Hippocampal formation (tissue), 2 donors: ENCODE measurements around the gene TIMM8B.
"Not testable (repeated sequence)": the region's sequence is repeated elsewhere in the genome, so short reads cannot be mapped to it uniquely, and the experiment has no call there.

Source experiments
- DNase-seq, 2 donors: peaks; one replicate each; lab custom pipeline; 2025; lab: John Stamatoyannopoulos, UW

TIMM8B gene

DNA sequence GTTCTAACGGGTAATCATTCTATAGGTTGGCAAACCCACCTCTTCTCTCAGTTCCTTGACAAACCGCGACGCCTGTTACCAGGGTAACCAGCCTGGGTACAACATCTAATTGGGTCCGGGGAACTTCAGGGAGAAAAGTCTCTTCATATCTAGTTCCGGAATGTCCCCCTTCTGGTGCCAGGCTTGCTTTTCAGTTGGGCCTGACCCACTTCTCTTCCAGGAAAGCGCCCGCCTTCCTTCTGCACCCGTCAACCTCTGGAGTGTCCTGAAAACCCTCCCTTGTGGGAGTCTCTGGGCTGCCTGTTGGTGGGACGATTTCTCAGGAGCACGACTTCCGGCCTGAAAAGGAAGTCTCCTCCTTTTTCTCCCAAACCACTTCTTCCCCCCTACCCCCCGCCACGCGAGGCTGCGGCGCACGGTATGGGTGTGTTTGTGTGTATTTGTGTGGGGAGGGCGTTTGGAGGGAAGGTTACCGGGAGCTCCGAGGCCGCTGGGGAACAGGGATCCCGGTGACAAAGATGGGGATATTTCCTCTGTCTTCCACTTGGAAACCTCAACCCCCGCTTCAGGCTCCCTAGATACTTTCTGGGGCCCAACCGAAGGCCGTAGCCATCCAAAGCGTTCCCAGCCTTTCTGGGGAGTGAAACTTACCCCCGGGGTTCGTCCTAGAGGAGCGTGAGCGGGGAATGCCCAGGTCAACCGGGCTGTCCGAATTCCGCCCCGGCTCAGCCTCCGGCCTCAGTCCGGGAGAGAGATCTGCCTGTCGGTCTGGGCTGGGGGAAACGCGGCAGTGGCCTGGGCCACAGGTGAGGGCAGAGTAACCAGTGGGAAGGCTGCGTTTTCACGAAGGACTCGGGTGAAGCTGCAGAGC, 12.4 kb downstream of the TIMM8B start, which contains the start of the genes NKAPD1 and PIH1D2:
NKAPD1 (plus strand) TSS at position 359 of the 871 bp plus-strand sequence. CDS start 1,276 bp downstream, outside the sequence.
PIH1D2 (minus strand) TSS at position 77 of the 871 bp plus-strand sequence. CDS start 843 bp downstream, outside the sequence.
- DNase-seq = peak; percentile 75 to 78

DNA sequence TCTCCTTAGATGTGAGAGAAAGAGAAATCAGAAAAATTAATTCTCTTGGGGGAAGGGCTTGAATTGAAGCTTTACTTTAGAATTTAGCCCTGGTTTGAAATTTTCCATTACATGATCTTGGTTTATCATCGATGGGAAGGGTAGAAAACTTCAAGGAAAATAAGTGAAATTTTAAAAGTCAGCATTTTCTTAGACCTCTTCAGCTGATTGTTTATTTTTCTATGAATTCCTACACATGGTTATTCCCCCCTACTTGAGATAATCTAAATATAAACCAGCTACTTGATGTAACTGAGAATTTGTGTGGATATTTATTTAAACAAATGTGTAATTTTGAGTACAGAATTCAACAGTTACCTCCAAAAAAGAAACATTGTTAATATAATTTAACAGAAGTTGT, 23.6 kb downstream of the TIMM8B start:
- no peak for DNase-seq

DNA sequence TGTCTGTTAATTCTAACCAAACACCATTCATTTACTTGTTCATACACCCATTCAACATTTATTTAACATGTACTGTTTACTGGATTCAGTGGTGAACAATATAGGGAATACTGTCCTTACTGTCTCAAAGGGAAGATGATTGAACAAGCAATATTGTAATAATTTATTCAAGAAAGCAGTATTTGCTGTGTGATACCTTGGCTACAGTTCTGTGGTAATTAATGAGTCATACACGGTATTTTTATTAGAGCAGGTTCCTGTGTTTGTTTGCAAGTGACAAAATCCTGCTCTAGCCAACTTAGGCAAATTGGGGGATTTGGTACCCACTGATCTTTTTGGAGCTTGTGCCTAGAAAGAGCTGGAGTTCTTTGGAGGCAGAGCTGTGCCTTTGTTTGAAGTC, 28.5 kb downstream of the TIMM8B start:
- no peak for DNase-seq

DNA sequence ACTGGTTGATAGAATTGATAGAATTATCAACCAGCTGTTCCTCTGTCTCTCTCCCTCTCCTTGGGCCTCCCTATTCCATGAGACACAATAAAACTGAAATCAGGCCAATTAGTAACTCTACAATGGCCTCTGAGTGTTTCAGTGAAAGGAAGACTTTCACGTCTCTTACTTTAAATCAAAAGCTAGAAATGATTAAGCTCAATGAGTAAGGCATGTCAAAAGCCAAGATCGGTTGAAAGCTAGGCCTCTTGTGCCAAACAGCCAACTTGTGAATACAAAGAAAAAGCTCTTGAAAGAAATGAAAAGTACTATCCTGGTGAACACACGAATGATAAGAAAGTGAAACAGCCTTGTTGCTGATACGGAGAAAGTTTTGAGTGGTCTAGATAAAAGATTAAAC, 29.4 kb downstream of the TIMM8B start:
- no peak for DNase-seq

DNA sequence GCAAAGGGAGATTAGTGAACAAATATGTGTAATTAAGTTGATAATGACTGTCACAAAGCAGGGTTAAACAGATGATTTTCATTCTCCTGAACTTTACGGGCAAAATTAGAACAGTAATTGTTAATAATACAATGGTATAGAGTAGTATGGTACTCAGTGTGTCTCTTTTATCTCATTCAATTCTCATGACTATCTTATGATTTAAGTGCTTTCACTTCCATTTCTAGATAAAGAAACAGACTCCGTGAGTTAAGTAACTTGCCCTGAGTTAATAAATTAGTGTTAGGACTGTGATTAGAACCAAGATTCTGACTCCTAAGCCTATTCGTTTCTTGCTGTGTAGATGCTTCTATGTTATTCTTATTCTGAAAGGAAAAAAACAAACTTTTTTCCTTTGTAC, 34.8 kb downstream of the TIMM8B start:
- DNase-seq = no peak

DNA sequence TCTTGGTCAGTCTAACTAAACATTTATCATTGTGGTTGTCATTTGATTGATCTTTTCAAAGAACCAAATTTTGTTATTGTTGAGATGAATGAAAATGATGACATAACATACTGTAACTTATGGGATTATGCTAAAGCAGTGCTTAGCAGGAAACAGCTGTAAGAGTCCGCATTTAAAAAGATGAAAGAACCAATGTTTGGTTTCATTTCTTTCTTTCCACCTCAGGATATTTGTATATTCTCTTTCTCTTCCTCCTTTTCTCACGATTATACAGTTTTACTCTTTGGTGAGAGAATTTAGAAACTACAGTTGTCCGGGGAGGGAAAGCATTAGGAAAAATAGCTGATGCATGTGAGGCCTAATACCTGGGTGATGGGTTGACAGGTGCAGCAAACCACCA, 35.8 kb downstream of the TIMM8B start:
- no peak for DNase-seq

DNA sequence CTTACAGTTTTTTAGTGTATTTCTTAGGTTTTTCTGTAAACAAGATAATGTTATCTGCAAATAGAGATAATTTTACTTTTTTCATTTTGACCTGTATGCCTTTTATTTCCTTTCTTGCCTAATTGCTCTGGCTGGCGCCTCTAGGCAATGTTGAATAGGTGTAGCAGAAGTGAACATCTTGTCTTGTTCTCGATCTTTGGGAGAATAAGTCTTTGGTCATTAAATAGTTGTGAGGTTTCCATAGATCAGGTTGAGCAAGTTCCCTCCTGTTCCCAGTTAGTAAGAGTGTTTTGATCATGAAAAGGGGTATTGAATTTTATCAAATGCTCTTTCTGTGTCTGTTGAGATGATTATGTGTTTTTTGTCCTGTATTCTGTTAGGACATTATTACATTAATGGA, 36.8 kb downstream of the TIMM8B start:
- no peak for DNase-seq

DNA sequence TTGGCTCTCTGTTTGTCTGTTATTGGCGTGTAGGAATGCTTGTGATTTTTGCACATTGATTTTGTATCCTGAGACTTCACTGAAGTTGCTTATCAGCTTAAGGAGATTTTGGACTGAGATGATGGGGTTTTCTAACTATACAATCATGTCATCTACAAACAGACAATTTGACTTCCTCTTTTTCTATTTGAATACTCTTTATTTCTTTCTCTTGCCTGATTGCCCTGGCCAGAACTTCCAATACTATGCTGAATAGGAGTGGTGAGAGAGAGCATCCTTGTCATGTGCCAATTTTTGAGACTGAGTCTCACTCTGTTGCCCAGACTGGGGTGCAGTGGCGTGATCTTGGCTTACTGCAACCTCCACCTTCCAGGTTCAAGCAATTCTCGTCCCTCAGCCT, 38.3 kb downstream of the TIMM8B start:
- DNase-seq = not testable (repeated sequence)

DNA sequence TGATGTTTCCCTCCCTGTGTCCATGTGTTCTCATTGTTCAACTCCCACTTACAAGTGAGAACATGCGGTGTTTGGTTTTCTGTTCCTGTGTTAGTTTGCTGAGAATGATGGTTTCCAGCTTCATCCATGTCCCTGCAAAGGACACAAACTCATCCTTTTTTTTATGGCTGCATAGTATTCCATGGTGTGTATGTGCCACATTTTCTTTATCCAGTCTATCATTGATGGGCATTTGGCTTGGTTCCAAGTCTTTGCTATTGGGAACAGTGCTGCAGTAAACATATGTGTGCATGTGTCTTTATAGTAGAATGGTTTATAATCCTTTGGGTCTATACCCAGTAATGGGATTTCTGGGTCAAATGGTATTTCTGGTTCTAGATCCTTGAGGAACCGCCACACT, 39.9 kb downstream of the TIMM8B start:
- DNase-seq = not testable (repeated sequence)

DNA sequence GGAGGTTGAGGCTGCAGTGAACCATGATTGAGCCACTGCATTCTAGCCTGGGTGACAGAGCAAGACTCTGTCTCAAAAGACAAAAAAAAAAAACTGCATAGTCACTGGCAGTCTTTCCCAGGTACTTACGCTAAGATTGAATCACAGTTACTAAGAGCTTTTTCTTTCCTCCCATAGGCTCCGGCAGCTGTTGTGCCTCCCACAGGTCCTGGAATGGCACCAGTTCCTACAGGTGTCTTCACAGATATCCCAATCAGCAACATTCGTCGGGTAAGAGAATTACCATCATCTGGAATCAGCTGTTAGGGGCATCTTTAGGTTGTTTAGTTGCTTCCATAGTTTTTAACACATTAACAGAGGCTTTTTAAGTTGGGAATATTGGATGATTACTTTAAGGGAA, 41.6 kb downstream of the TIMM8B start:
- peak in 1 of 2 donors; percentile 1 for DNase-seq

DNA sequence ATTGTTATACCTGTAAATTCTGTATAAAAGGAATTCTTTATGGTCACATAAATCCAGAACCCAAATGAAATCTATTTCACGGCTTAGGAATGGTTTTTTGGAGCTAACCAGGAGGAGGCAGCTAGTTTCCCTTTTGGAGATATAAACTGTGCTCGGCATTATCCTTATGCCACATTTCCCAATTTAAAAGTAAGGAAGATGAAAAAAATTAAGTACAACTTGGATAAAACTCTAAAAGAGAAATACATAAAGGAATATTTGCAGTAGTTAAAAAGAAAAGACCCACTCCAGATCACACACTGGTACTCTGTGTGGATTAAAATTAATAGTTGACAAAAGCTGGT, 43.6 kb downstream of the TIMM8B start:
- no peak for DNase-seq

DNA sequence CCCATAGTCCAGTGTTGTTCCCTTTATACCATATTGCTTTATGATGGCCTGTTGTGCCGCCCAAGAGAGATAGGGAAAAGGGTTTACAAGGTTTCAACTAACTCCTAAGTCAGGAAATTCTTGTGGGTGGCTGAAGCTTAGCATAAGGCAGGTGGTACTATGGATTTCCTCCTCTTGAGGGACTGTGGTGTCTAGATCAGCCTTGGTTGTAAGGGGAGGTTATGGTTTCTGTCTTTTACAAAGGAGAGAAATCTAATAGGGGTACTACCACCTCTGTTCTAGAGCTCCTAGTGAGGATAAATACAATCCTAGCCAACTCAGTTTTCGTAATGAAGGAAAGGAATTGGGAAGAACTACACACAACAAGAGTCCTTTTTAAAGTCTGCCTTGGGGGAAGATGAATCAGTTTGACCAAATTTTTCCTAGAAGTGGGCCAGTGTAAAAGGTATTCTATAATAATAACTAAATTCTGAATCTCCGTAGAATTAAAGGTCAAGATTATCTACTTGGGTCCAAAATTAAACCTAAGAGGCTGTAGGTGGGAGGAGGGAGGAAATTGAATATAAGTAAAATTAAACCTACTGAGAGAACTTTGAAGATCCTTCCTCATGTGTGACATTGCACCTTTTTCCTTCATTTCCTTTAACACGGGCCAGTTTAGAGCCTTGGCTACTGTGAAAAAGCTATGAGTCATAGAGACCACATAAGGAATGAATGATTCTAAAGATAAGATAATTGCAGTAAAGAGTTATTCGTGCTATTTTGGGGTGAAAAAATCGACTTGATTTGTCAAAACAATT, 44.2 kb downstream of the TIMM8B start:
- DNase-seq = no peak

DNA sequence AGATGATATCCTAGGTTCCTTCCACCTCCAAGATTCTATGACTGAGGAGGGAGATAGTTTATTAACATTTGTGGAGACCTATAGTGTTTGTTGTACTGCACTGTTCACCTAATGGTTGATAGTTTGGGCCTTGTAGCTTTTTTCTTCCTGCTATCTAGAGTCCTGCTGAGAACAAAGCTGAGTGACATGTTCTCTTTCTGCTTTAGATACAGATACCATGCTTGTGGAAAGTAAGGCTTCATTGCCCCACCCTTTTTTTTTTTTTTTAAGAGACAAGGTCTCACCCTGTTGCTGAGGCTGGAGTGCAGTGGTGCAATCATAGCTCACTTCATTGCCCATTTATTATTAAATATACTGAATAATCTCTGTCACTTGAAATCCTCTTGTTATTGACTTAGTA, 49.0 kb downstream of the TIMM8B start:
- no peak for DNase-seq
